HG03442 (cell line): ENCODE results near the gene C12orf56.

ENCODE experiments used
- ATAC-seq: cut with Tn5 transposase; IDR thresholded peaks from one replicate; pipeline ENCODE4 v1.9.1; 2021; ENCODE audit warnings: mild to moderate bottlenecking, moderate library complexity; ENCODE audit not compliant: unreplicated experiment

The C12orf56 gene, protein sequence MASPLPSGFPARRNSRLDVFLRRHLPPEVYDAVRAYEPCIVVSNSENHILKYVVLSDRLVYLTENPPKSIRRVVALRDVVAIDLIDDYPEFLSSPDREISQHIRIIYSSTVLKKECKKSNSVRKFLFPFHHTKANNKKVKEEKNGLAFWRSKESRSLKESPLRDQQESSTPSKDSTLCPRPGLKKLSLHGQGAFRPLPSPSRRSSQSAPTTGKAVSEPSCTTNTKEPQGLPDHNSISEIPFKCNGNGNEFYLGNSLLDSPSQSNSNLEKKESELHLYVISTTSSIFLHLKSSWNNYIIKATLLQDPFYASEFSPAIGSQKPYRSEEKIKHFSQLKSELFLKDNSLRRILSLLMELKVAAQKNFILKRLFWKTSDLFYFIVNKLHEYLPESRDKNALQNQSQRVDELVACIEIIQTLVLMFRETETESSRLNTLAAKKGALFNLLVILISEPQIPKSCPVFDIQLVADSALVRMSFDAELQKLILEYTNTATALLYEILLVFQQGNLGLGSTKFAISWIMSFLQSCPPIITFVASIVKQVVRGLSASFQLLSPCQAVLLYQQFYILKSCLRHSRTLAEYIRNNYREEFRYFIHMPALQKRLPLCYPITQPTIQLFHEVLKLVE

GRCh38 chr12:64390275-64390851 lies at the start of gene C12orf56:
C12orf56 (minus strand) TSS chr12:64390758; CDS start chr12:64390565, 193 bp downstream.
- ATAC-seq, result no peak

GRCh38 chr12:64440100-64440499 lies 49.5 kb upstream of the C12orf56 start:
- ATAC-seq, result no peak

- ATAC-seq, result no peak
Observed at GRCh38 chr12:64433915-64434314, 43.4 kb upstream of the C12orf56 start.

- no peak for ATAC-seq
Observed at GRCh38 chr12:64431791-64432190, 41.2 kb upstream of the C12orf56 start.

GRCh38 chr12:64430886-64431285 lies 40.3 kb upstream of the C12orf56 start:
- ATAC-seq, result no peak

DNA sequence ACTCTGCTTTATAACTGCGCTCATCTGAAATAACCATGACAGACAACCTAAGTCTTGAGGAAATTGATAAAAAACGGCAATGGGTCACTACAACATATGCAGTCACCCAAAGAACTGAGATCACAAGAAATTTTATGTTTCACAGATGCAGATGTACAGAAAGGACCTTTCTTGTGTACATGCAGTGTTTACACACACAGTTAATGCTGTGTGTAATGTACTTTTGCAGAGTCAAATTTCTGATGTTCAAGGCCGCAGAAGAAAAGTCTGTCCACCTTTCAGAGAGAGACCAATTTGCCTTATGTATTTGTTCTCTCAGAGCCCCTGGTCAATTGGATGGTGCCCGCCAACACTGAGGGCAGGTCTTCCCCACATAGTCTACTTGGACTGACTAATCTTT lies 38.4 kb upstream of the C12orf56 start:
- no peak for ATAC-seq

DNA sequence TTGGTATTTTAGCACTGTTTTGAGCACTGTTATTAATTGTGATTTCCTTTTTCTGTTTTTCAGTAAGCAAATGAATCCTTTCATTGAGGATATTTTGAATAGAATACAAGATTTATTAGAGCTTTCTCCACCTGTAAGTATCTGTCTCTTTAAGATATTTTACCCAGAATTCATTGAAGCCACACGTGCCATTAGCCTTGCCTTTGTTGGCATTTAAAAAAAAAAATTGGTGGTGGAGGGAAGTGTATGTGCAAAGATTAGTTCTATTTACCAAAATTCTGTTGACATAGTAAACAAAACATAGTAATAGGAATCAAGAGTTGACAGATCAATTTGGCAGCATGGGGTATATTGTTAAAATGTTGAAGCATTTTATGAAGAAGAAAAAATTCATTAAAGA lies 37.4 kb upstream of the C12orf56 start:
- ATAC-seq, result no peak

DNA sequence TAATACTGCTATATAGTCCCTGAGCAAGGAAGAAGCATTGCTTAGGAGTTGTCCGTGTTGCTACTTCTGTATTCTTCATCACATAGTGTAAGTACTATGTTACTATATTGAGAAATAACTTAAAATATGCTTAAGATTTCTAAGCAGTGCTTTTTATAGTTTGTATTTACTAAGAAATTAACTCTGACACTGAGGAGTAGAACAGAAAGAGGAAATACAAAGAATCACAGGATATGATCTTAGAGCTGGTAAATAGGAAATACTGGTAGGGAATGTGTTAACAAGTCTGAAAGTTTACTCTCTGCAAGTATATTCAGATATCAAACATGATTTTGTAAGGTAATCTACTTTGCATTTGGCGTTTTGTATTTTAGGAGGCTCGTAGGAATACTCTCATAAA lies 29.1 kb upstream of the C12orf56 start:
- no peak for ATAC-seq

DNA sequence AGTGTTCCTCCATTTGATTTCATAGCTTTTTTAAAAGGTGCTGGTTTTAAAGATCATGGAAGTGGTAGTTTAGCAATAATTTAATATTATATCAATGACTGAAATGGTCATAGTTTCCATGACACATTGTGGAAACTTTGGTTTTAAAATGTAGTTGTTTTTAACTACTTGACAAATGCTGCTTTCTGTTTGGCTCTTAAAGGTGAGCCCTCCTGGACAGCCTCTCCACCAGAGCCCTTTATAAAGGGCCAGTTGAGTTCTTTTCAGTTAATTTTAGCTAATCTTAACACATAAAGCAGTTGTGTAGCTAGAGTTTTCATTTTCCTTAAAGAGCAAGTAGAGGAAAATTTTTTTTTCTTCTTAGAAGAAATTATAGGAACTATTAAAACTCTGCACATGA lies 27.7 kb upstream of the C12orf56 start:
- ATAC-seq, result no peak

- ATAC-seq, result no peak
Observed at GRCh38 chr12:64413884-64414283, 23.3 kb upstream of the C12orf56 start.

- no peak for ATAC-seq
Observed at GRCh38 chr12:64412459-64412858, 21.9 kb upstream of the C12orf56 start.

DNA sequence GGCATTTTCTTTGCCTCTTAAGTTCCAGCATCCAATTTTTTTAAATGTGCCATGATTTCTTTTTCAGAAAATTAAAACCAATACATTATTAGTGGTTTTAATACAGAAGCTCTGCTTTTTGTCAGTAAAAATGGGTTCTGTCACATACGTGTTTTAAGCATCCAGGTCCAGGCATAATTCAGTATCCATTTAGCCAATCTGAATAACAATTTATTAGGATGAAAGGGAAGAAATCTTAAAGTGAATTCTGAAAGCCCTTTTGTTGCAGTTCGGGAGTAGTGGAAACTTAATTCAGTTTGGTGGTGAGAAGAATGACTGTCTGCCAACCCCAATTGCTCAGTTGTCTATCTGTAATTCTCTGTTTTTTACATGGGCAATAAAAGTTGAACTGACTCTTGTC lies 20.9 kb upstream of the C12orf56 start:
- ATAC-seq, result no peak

DNA sequence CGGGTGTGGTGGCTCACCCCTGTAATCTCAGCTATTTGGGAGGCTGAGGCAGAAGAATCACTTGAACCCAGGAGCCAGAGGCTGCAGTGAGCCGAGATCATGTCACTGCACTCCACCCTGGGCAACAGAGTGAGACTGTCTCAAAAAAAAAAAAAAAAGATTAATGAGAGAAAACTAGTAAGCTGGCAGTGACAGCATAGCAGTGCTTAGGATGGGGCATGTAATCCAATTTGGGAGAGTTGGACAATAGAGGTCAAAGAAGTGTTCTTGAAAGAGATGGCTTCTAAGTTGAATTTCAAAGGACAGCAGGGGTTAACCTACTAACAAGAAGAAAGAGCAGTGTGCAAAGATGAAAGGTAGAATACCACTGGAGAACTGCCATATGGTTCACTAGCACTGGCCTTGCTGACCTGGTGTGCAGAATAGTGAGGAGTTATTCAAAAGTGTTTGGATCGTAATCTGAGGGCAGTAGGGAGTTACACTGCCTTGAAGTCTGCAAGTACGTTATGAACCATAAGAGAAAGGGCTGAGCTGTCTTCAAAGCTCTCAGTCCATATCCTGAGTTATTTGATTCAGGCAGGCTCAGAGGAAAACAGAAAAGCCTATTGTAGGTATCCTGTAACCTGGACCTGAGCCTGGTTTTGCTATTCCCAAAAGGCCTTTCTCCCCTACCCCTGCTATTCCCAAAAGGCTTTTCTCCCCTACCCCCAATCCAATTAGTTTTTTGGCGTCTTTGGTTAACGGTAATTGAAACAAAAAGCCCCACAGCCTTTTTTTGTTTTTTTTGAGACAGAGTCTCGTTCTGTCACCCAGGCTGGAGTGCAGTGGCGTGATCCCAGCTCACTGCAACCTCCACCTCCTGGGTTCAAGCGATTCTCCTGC lies 17.0 kb upstream of the C12orf56 start:
- no peak for ATAC-seq

GRCh38 chr12:64404470-64405256 lies 14.1 kb upstream of the C12orf56 start:
- ATAC-seq, result peak; percentile 31

GRCh38 chr12:64403707-64404469 lies 13.3 kb upstream of the C12orf56 start, which contains the start of gene XPOT:
XPOT (plus strand) TSS chr12:64404392; CDS start chr12:64410036, 5,644 bp downstream.
- peak; percentile 94 for ATAC-seq

- no peak for ATAC-seq
Observed at GRCh38 chr12:64402181-64402580, 11.6 kb upstream of the C12orf56 start.

DNA sequence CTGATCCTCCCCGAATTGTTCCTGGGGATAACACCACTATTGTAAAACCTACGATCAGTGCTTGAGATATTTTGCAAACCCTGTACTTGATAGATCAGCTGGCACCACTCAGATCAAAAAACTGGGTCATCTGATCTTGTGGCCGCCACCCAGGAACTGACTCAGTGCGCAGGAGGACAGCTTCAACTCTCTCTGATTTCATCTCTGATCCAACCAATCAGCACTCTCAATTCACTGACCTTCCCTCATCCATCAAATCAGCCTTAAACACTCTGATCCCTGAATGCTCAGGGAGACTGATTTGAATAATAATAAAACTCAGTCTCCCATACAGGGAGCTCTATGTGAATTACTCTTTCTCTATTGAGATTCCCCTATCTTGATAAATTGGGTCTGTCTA lies 9.5 kb upstream of the C12orf56 start:
- no peak for ATAC-seq

DNA sequence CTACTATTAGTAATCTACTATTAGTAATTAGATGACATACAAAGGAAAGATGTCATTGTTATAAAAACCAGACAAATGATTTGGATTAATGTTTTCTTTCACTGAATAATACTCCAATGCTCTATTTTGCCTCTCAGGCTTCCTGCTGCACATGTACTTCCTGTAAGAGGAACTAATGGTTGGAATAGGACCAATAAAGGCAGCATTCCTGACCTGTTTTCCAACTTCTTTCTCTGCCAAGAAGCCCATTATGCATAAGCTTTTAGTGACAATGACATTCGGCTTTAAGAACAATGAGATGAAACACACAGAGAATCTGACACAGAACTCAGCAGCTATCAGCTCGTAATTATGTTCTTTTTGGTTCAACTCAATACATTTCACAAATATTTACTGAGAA lies 5.2 kb upstream of the C12orf56 start:
- ATAC-seq, result no peak

DNA sequence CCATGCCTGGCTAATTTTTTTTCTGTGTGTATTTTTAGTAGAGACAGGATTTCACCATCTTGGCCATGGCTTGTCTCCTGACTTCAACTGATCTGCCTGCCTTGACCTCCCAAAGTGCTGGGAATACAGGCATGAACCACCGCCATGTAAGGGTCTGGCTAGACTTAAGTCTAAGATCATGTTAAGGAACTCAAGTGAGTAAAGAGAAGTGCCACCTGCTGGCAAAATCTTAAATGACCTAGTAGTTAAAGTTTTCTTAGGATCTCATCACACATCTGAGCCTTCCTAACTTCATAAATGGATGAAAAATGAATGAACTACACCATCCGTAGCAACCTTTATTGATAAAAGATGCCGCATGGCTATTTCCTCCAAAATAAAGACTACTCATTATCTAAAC lies 1.7 kb upstream of the C12orf56 start:
- ATAC-seq, result no peak

GRCh38 chr12:64389154-64389553 lies 1.4 kb downstream of the C12orf56 start:
- ATAC-seq, result no peak
